Body of pancreas (tissue), 4 donors: ENCODE measurements around the gene SLC52A3.

Experiments
- CTCF ChIP-seq, 7 experiments: fragments of 450-650 bp in 4 of 7; fragments of 200-600 bp in 3 of 7; sonication (generic) in 3 of 7; IDR thresholded peaks; one replicate each; pipeline ENCODE4 v1.5.1; 2016 to 2019; ENCODE audit warnings: antibody characterized with exemption in 7 of 7
- POLR2A ChIP-seq, 3 donors: fragments of 450-650 bp; IDR thresholded peaks; one replicate each; pipeline ENCODE4 v1.6.1; 2016; ENCODE audit warnings: antibody characterized with exemption in 3 of 3, mild to moderate bottlenecking in 2 of 3

DNA sequence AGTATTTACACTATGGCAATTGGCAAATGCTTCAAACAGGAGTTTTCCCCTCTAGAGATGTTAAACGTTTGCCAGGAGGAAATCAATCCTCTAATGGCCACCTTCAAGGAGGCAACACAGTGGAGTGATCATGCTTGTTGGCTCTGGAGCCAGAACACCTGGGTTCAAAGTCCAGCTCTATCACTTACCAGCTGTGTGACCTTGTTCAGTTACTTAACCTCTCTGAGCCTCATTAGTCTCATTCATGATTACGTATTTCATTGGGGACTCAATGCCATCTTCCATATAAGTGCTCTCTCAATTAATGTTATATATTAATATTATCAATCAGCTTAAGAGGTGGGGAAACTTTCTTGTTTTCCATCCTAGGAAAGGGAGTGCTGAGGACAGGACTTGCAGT is 26.1 kb downstream of the SLC52A3 start:
- no peak for TF ChIP-seq POLR2A (IDR thresholded peaks at IDR 0.05)
- TF ChIP-seq CTCF (IDR thresholded peaks at IDR 0.05), result no peak
